A549 (cell line): ENCODE measurements around the gene TTC28. TPM values are rescaled to one million over a fixed set of nuclear protein-coding genes. Genes with fewer than 3 reads are reported as not detected.

Experiments used
- ATAC-seq, 2 experiments: fragments of 200-7000 bp in 1 of 2; fragments of >200 bp in 1 of 2; cut with Nextera tagmentation in 1 of 2; cut with Tn5 transposase in 1 of 2; 3 replicates each; pipeline versions ENCODE4 v1.8.0 to v1.9.1; 2018 to 2020; ENCODE audit warnings: mild to moderate bottlenecking in 1 of 2, moderate library complexity in 1 of 2
- CTCF ChIA-PET: fragments of 300-600 bp; sonication (Branson Sonifier 250); formaldehyde crosslinking; extraction: SDS; loops from one replicate; lab custom pipeline; 2021; ENCODE audit warnings: antibody characterized with exemption, inconsistent platforms; lab: Yijun Ruan, JAX
- POLR2A ChIA-PET: fragments of 350-600 bp; formaldehyde crosslinking; extraction: SDS; loops from one replicate; lab custom pipeline; 2021; ENCODE audit warnings: antibody characterized with exemption, inconsistent platforms; lab: Yijun Ruan, JAX
- DNase-seq, 2 experiments: peaks; one replicate each; pipeline versions ENCODE4 v3.0.0 to v3.0.0-alpha.2; 2011 to 2016; ENCODE audit warnings: low read depth in 1 of 2, low spot score in 1 of 2
- FAIRE-seq: peaks from 2 replicates; lab custom pipeline; 2011; peaks lifted over from hg19 to GRCh38; lab: Jason Lieb, UNC
- H3K27ac ChIP-seq, 2 experiments: fragments of >200 bp; sonication (Bioruptor Twin); formaldehyde crosslinking; 3 replicates each; pipeline ENCODE4 v1.5.1; 2016 to 2017
- H3K4me1 ChIP-seq: fragments of >200 bp; sonication (Bioruptor Twin); formaldehyde crosslinking; 3 replicates; pipeline ENCODE4 v1.6.1; 2016
- H3K4me2 ChIP-seq: fragments of >200 bp; sonication (Bioruptor Twin); formaldehyde crosslinking; 3 replicates; pipeline ENCODE4 v1.6.1; 2016
- H3K4me3 ChIP-seq: fragments of >200 bp; sonication (Bioruptor Twin); formaldehyde crosslinking; 3 replicates; pipeline ENCODE4 v1.5.1; 2016
- H3K9me3 ChIP-seq: fragments of >200 bp; sonication (Bioruptor Twin); formaldehyde crosslinking; 3 replicates; pipeline ENCODE4 v1.6.1; 2016
- CBX2 ChIP-seq: fragments of 200-600 bp; sonication (generic); IDR thresholded peaks from 2 replicates; pipeline ENCODE4 v1.6.1; 2016; ENCODE audit warnings: low read depth, mild to moderate bottlenecking, borderline replicate concordance
- CBX8 ChIP-seq: fragments of 200-600 bp; sonication (generic); IDR thresholded peaks from 2 replicates; pipeline ENCODE4 v1.6.1; 2016
- CEBPB ChIP-seq, 2 experiments: fragments of >200 bp in 1 of 2; sonication (Bioruptor Twin) in 1 of 2; formaldehyde crosslinking in 1 of 2; IDR thresholded peaks; 2 replicates each; pipeline ENCODE4 v1.6.1; 2012 to 2016
- CHD2 ChIP-seq: fragments of 150-350 bp; IDR thresholded peaks from 2 replicates; pipeline ENCODE4 v1.6.1; 2014; ENCODE audit warnings: low read length; ENCODE audit not compliant: partially characterized antibody
- E2F6 ChIP-seq: IDR thresholded peaks from 2 replicates; pipeline ENCODE4 v1.6.1; 2012; ENCODE audit warnings: low read depth, borderline replicate concordance
- EHF ChIP-seq: fragments of 250-450 bp; sonication (Bioruptor Pico); IDR thresholded peaks from 2 replicates; pipeline ENCODE4 v1.5.0; 2020; ENCODE audit warnings: mild to moderate bottlenecking
- EHMT2 ChIP-seq: fragments of 200-600 bp; sonication (generic); IDR thresholded peaks from 2 replicates; pipeline ENCODE4 v1.6.1; 2016; ENCODE audit warnings: antibody characterized with exemption, low read depth, mild to moderate bottlenecking, moderate library complexity
- ELK1 ChIP-seq: fragments of 150-350 bp; IDR thresholded peaks from 2 replicates; pipeline ENCODE4 v1.6.1; 2014; ENCODE audit warnings: low read depth, mild to moderate bottlenecking, low read length
- EP300 ChIP-seq, 2 experiments: fragments of >200 bp; sonication (Bioruptor Twin); formaldehyde crosslinking; IDR thresholded peaks; 2 replicates in 1 of 2; 3 replicates in 1 of 2; pipeline ENCODE4 v1.6.1; 2016 to 2017
- ESRRA ChIP-seq: fragments of 150-350 bp; IDR thresholded peaks from 2 replicates; pipeline ENCODE4 v1.6.1; 2014; ENCODE audit warnings: mild to moderate bottlenecking, low read length, borderline replicate concordance
- FOSB ChIP-seq: fragments of 250-450 bp; sonication (Bioruptor Pico); IDR thresholded peaks from 2 replicates; pipeline ENCODE4 v1.5.0; 2020; ENCODE audit warnings: mild to moderate bottlenecking, moderate library complexity
- HDAC2 ChIP-seq: fragments of 200-600 bp; sonication (generic); IDR thresholded peaks from 2 replicates; pipeline ENCODE4 v1.6.1; 2016
- JUN ChIP-seq, 2 experiments: fragments of >200 bp; sonication (Bioruptor Twin); formaldehyde crosslinking; IDR thresholded peaks; 2 replicates in 1 of 2; 3 replicates in 1 of 2; pipeline ENCODE4 v1.6.1; 2016 to 2017
- KDM5A ChIP-seq: fragments of 200-600 bp; sonication (generic); IDR thresholded peaks from 2 replicates; pipeline ENCODE4 v1.6.1; 2016; ENCODE audit warnings: antibody characterized with exemption, mild to moderate bottlenecking
- MAZ ChIP-seq: fragments of 150-350 bp; IDR thresholded peaks from 2 replicates; pipeline ENCODE4 v1.6.1; 2014; ENCODE audit warnings: antibody characterized with exemption, low read depth, low read length, borderline replicate concordance
- PHF8 ChIP-seq: fragments of 200-600 bp; sonication (generic); IDR thresholded peaks from 2 replicates; pipeline ENCODE4 v1.6.1; 2016; ENCODE audit warnings: low read depth, mild to moderate bottlenecking, antibody characterized with exemption, moderate library complexity, borderline replicate concordance
- POLR2AphosphoS2 ChIP-seq: conservative IDR thresholded peaks from 2 replicates; pipeline ENCODE4 v1.6.1; 2012; ENCODE audit warnings: low read length, improper control_type of control experiment, inconsistent platforms
- RAD21 ChIP-seq, 2 experiments: fragments of >200 bp in 1 of 2; sonication (Bioruptor Twin) in 1 of 2; formaldehyde crosslinking in 1 of 2; IDR thresholded peaks in 1 of 2; conservative IDR thresholded peaks in 1 of 2; 2 replicates in 1 of 2; 3 replicates in 1 of 2; pipeline ENCODE4 v1.6.1; 2012 to 2018; ENCODE audit warnings: inconsistent platforms in 1 of 2
- RFX5 ChIP-seq: fragments of 450-650 bp; IDR thresholded peaks from 2 replicates; pipeline ENCODE4 v1.7.1; 2014; ENCODE audit warnings: antibody characterized with exemption, mild to moderate bottlenecking, moderate library complexity
- SMC3 ChIP-seq: fragments of >200 bp; sonication (Bioruptor Twin); formaldehyde crosslinking; IDR thresholded peaks from 3 replicates; pipeline ENCODE4 v1.6.1; 2018; ENCODE audit warnings: inconsistent platforms
- ZC3H11A ChIP-seq: fragments of 450-650 bp; IDR thresholded peaks from 2 replicates; pipeline ENCODE4 v1.6.1; 2014; ENCODE audit warnings: antibody characterized with exemption, mild to moderate bottlenecking
- ZSCAN20 ChIP-seq: fragments of 250-450 bp; sonication (Bioruptor Pico); IDR thresholded peaks from 2 replicates; pipeline ENCODE4 v1.8.0; 2022; ENCODE audit warnings: mild to moderate bottlenecking, moderate library complexity
- WGBS: methylation state at CpG from one replicate; pipeline ENCODE4 v1.1.6; 2017; ENCODE audit errors: missing lambda C conversion rate; 5-methylcytosine and 5-hydroxymethylcytosine counted together
- polyA plus RNA-seq, 4 experiments: library from polyadenylated mRNA; depleted of rRNA in 3 of 4; stranded (reverse); fragments of >200 nt; fragmentation: RNase III in 1 of 4; extraction: RNeasy Plus Mini Kit Qiagen cat#74134 plus additional on column Dnase treatment in 1 of 4; gene quantifications; 2 replicates in 3 of 4; 3 replicates in 1 of 4; pipeline ENCODE4 v1.2.3, GENCODE V29; 2011 to 2017
- TF ChIP-seq, protein P1 (sequence below): fragments of >200 bp; sonication (Bioruptor Twin); formaldehyde crosslinking; IDR thresholded peaks from 2 replicates; pipeline ENCODE4 v1.6.1; 2016
- TF ChIP-seq, protein P2 (sequence below): IDR thresholded peaks from 2 replicates; pipeline ENCODE4 v1.6.1; 2012

Gene TTC28
- polyA plus RNA-seq, 2 of the 4 experiments (the other 2 are of a cell fraction) = 2.6 to 3.8 TPM

GRCh38 chr22:27947448-27947847 lies 732.2 kb downstream of the TTC28 start:
- Histone ChIP-seq H3K9me3 (no peaks in the 10 kb centered on the region), H3K4me3 (no peak overlapping the region), H3K4me2 (no peak overlapping the region)
- no peak for FAIRE-seq
- no peak for TF ChIP-seq CHD2
- no peak for TF ChIP-seq E2F6
- TF ChIP-seq MAZ = no peak
- TF ChIP-seq SMC3 = no peak
- TF ChIP-seq EHF (CRISPR knock-in tag) = no peak
- TF ChIP-seq KDM5A = no peak
- no peak for TF ChIP-seq ESRRA
- TF ChIP-seq, all 56 proteins: peak for 0
- no peak overlapping the region for H3K27ac ChIP-seq
- WGBS = 95% methylated on average over 4 of the region's 4 CpGs
- CTCF ChIA-PET = no interaction called here
- POLR2A ChIA-PET = interaction anchor here (0.7 kb wide), 1 partner anchor 121 kb away, joined by 4 read pairs; no protein-coding TSS in a partner anchor
- DNase-seq (no peak), ATAC-seq (no peak)
- H3K4me1 ChIP-seq = peaks cover 8% of the 10 kb centered on the region

GRCh38 chr22:27941143-27941542 lies 738.5 kb downstream of the TTC28 start:
- DNase-seq = no peak
- CTCF ChIA-PET = no interaction called here
- TF ChIP-seq EHMT2 = no peak
- no peak for TF ChIP-seq E2F6
- TF ChIP-seq, all 56 proteins: peak for 0
- POLR2A ChIA-PET = no interaction called here
- no peaks in the 10 kb centered on the region for H3K9me3 ChIP-seq
- ATAC-seq (no peak), FAIRE-seq (no peak)
- H3K4me2 ChIP-seq = no peak overlapping the region
- H3K27ac ChIP-seq = no peak overlapping the region
- no peak overlapping the region for H3K4me3 ChIP-seq
- H3K4me1 ChIP-seq = no peaks in the 10 kb centered on the region

DNA sequence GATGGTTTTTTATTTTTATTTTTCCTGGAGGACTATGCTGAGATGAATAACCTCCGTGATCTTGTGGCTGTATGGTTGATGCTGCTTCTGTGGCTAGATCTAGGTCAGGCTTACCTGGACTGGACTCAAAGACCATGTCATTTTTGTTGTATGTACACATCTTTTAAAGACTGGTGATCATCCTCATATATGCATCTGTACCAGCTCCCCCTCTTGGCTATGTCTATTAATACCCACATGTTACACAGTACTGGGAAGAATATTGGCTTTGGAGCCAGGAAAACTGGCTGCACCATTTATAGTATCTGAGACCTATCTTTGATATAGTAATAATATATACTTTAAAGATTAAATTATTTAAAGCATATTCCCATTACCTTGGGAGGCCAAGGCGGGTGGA lies 742.2 kb downstream of the TTC28 start:
- Histone ChIP-seq H3K4me2 (no peak overlapping the region), H3K4me1 (no peaks in the 10 kb centered on the region), H3K27ac (no peak overlapping the region), H3K9me3 (no peaks in the 10 kb centered on the region), H3K4me3 (no peak overlapping the region)
- TF ChIP-seq FOSB (CRISPR knock-in tag) = no peak
- no peak for TF ChIP-seq CEBPB (IDR thresholded peaks at IDR 0.05)
- TF ChIP-seq POLR2AphosphoS2 = no peak
- no peak for TF ChIP-seq ELK1
- no peak for TF ChIP-seq HDAC2
- TF ChIP-seq CBX8 = no peak
- no peak for TF ChIP-seq CBX2
- no peak for TF ChIP-seq RFX5
- no peak for TF ChIP-seq PHF8
- no peak for TF ChIP-seq MAZ
- no peak for TF ChIP-seq ZSCAN20 (CRISPR knock-in tag)
- no peak for TF ChIP-seq JUN (IDR thresholded peaks at IDR 0.05)
- no peak for TF ChIP-seq ZC3H11A
- TF ChIP-seq, protein P1, sequence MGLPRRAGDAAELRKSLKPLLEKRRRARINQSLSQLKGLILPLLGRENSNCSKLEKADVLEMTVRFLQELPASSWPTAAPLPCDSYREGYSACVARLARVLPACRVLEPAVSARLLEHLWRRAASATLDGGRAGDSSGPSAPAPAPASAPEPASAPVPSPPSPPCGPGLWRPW = no peak
- TF ChIP-seq, protein P2, sequence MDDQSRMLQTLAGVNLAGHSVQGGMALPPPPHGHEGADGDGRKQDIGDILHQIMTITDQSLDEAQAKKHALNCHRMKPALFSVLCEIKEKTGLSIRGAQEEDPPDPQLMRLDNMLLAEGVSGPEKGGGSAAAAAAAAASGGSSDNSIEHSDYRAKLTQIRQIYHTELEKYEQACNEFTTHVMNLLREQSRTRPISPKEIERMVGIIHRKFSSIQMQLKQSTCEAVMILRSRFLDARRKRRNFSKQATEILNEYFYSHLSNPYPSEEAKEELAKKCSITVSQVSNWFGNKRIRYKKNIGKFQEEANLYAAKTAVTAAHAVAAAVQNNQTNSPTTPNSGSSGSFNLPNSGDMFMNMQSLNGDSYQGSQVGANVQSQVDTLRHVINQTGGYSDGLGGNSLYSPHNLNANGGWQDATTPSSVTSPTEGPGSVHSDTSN = no peak
- no peak for TF ChIP-seq E2F6
- no peak for TF ChIP-seq RAD21 (conservative IDR thresholded peaks at IDR 0.05 in 1 of 2, IDR thresholded peaks at IDR 0.05 in 1 of 2)
- no peak for TF ChIP-seq EP300 (IDR thresholded peaks at IDR 0.05)
- peak; percentile 47 to 68; a peak in 3 of 6 replicates for ATAC-seq
- 71% methylated on average over 2 of the region's 2 CpGs for WGBS
- no peak for FAIRE-seq
- ChIA-PET POLR2A (no interaction called here), CTCF (interaction anchor here (0.6 to 1.6 kb wide), 3 partner anchors 11 to 63 kb away, joined by 3 to 4 read pairs (median 3); no protein-coding TSS in a partner anchor)
- DNase-seq = no peak
